NCI-H1436 treated with DMSO at 0.1 percent for 48 hours (cell line): ENCODE data around the gene CYB561D2.

Experiments
- DNase-seq: peaks from one replicate; lab custom pipeline; 2025; lab: John Stamatoyannopoulos, UW

The CYB561D2 gene

DNA sequence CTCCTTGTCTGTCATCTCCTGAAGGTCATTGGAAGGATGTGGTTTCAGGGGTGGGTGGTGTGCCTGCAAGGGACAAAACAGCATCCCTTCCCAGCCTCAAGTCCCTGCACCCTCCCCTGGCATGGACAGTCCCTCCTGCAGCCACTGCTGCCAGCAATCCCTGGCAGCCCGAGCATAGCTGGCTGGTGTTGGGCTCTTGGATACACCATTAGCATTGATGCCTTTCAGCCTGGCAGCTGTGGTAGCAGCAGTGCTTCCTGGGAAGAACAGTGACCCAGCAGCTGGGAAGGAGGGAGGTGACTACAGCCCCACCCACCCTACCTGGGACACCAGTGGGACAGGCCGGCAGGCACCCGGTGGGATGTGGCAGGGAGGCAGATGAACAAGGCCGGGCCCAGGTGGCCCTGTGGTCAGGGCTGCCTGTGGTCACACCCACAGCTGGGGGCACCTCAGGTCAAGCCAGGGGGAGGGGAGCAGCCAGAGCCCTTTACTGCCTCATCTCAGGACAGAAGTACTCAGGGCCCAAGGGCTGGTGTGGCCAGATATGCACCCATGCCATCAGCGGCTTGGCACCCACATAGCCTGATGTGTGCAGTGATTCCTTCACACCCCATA is 41.5 kb downstream of the CYB561D2 start:
- no peak for DNase-seq

DNA sequence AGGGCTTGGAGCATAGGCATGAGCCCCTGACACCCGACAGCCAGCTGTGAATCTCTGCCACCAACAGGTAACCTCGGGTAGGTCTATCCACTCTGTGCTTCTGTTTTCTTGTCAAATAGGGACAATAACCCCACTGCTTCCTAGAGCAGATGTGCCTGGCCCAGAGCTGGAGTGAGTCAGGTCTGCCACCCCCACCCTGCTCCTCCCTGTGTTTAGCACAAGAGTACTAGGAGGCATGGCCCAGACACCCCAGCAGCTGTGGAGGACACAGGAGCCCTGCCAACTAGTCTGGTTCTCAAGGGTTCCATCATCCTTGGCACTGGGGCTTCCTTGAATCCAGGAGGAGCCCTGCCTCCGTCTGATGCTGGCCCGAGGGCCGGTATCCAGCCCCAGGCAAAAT is 42.4 kb downstream of the CYB561D2 start:
- no peak for DNase-seq

DNA sequence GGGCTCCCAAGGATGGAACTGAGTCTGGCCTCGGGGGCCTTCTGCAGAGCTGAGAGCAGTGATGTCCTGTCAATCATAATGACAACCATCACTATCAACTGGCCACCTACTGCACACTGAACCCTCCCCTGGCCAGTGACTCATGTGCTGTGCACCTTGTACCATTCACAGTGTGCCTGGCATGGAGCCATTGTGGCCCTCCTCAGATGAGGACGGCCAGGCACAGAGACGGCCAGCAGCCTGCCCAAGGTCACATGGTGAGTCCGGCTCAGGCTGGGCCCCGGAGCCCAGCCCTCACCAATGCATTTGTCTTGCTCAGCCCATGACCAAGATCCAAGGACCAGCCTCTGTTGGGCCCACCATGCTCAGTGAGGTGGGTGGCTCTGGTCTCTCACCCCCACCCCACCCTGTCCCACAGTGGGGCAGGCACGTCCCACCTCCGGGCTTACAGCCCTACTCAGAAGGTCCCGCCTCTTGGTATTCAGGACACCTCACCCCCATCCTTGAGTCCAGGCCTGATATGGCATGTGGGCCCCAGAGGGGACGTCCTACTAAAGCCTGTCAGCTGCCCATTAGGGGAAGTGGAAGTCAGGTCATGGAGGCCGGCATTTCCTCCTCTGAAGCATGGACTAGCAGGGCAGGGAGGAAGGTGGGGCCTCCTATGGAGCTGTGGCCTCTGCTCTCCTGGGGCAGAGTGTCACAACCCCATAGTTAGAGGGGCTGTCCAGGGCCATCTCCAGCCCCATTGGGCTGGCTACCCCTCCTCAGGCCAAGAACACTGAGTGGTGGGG is 44.6 kb downstream of the CYB561D2 start:
- DNase-seq: no peak

DNA sequence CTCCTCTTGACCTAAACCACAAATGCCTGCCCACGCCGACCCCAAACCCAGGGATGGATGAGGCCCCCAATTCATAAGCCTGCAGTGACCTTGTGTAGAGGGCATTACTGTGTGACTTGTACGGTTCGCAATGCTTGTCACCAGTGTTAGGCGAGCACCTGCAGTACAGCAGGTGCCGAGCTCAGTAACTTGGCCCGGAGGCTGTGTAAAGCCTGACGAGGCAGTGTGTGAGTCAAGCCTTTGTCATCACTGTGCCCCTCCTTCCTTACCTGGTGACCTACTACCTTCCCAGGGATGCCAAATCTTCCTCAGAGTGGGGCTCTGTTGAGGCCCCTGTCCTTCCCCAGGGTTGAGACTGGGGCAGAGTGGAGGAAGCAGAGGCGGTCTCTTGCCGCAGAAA is 45.8 kb downstream of the CYB561D2 start:
- no peak for DNase-seq

DNA sequence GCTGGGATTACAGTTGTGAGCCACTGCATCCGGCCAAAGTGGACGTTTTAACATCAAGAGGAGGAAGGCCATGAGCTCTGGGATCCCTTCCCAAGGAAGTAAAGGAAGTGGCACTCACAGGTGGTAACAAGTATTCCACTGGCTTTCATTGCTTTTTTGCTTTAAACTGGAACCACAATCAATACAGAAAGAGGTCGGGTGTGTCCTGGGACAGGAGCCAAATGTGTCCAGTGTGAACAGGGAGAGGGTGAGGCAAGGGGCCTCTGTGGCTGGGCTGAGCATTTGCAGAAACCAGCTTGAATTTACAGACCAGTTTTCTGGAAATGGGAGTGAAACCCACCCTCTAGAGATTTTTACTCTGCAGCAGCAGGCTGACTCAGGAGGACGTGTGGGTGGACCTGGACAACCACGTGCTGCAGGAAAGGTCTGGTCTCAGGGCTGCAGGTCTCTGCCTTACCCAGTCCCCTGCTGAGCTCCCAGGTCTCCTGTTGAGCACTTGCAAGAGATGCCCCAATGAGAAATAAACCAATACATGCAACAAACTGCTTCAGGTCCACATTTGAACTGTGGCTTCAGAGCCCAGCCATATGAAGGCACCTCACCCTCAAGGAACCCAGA is 51.4 kb downstream of the CYB561D2 start:
- no peak for DNase-seq
